ENCODE measurements around the gene SULT4A1.

DNA sequence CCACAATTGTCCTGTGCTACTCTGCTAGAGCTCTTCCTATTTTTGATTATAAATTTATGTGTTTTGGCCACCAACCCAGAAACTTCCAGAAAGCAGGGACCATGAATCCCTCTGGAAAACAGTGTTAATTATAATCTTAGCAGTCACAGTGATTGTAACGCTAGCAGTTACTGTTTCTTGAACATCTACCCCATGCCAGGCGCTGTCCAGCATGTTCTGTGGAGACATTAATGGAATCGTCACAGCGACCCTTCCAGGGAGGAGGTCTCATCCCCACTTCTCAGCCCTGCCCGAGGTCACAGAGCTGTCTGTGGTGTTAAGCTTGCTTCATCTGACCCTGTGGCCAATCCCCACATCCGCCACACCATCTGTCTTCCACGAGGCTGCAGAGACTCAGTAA, 43.4 kb upstream of the SULT4A1 start:
- no peak for TF ChIP-seq POLR2A (IDR thresholded peaks at IDR 0.05)
- TF ChIP-seq, protein P1, sequence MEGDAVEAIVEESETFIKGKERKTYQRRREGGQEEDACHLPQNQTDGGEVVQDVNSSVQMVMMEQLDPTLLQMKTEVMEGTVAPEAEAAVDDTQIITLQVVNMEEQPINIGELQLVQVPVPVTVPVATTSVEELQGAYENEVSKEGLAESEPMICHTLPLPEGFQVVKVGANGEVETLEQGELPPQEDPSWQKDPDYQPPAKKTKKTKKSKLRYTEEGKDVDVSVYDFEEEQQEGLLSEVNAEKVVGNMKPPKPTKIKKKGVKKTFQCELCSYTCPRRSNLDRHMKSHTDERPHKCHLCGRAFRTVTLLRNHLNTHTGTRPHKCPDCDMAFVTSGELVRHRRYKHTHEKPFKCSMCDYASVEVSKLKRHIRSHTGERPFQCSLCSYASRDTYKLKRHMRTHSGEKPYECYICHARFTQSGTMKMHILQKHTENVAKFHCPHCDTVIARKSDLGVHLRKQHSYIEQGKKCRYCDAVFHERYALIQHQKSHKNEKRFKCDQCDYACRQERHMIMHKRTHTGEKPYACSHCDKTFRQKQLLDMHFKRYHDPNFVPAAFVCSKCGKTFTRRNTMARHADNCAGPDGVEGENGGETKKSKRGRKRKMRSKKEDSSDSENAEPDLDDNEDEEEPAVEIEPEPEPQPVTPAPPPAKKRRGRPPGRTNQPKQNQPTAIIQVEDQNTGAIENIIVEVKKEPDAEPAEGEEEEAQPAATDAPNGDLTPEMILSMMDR (IDR thresholded peaks at IDR 0.05), result no peak
